Colonic mucosa (tissue), 4 donors: ENCODE results near the gene ATF7. TPM values are rescaled to one million over a fixed set of nuclear protein-coding genes. Genes with fewer than 3 reads are reported as not detected.

ENCODE experiments used
- DNase-seq: peaks from one replicate; pipeline ENCODE4 v3.0.0-alpha.2; 2020
- H3K27ac ChIP-seq: fragments of 200-600 bp; one replicate; pipeline ENCODE4 v1.8.0; 2021
- H3K27me3 ChIP-seq: fragments of 200-600 bp; one replicate; pipeline ENCODE4 v1.8.0; 2021
- H3K36me3 ChIP-seq: fragments of 200-600 bp; one replicate; pipeline ENCODE4 v1.8.0; 2021
- H3K4me1 ChIP-seq: fragments of 200-600 bp; one replicate; pipeline ENCODE4 v1.8.0; 2021; ENCODE audit warnings: mild to moderate bottlenecking
- H3K4me3 ChIP-seq: fragments of 200-600 bp; one replicate; pipeline ENCODE4 v1.8.0; 2021
- H3K9ac ChIP-seq, 2 donors: one replicate each; pipeline ENCODE4 v1.7.0; 2013; ENCODE audit warnings: control low read depth in 2 of 2, low read depth in 2 of 2, low read length in 2 of 2
- H3K9me3 ChIP-seq: fragments of 200-600 bp; one replicate; pipeline ENCODE4 v1.8.0; 2021
- intact Hi-C: fragments of 100-400 bp; cut with DNase I; formaldehyde crosslinking; loops from one replicate; pipeline ENCODE4 v1.14.1; 2022
- total RNA-seq, 2 donors: library from RNA; stranded (reverse); fragmentation: NEBNext Ultra II Directional in 1 of 2; extraction: Animal tissue kit (Norgen Biotek cat#: 25700) in 1 of 2; gene quantifications; one replicate each; pipeline ENCODE4 v1.2.1, GENCODE V29; 2021
- TF ChIP-seq, protein P1 (sequence below): fragments of 200-600 bp; IDR thresholded peaks from one replicate; pipeline ENCODE4 v1.8.0; 2022; ENCODE audit warnings: antibody characterized with exemption, mild to moderate bottlenecking
- donor health status: healthy.
- donor health status: DM: no; HTN: no; CAD: no.
- donor health status: DM: no; HTN: no; CAD: no.

ATF7 gene
- total RNA-seq, 2 donors from 2014 or later: 31.1 to 38.5 TPM

DNA sequence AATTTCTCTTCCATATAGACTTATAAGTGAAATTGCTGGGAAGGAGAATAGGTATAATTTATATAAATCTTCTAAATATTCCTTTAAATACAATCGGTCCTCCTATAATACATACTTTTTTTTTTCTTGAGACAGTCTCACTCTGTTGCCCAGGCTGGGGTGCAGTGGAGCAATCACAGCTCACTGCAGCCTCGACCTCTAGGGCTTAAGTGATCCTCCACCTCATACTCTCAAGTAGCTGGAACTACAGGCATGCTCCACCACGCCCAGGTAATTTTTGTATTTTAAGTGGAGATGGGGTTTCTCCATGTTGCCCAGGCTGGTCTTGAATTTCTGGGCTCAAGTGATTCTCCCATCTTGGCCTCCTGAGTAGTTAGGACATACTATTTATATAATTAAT is 89.2 kb downstream of the ATF7 start:
- H3K27ac ChIP-seq: no peak overlapping the region
- intact Hi-C loops: no loop called here
- no peak for DNase-seq

DNA sequence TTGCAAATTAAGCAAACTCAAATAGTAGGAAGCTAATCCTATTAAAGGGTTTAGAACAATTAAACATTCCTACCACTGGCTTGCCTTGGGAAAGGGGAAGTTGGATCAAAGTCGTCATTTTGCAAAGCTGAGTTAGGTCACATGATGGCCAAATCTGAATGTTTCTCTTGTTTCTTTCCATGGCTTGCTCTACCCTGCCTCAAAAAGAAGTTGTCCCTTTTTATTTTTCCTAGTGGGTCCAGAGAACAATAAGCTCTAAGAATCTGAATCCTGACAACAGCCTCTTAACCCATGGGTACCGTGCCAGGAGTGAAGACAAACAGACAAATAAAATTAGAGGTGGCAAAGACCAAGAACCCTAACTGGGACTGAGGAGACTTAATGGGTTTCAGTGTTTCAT is 92.7 kb downstream of the ATF7 start:
- Histone ChIP-seq H3K27me3 (no peaks in the 10 kb centered on the region), H3K4me1 (no peaks in the 10 kb centered on the region), H3K9me3 (no peaks in the 10 kb centered on the region), H3K27ac (no peak overlapping the region), H3K4me3 (no peak overlapping the region), H3K36me3 (peaks cover 20% of the 10 kb centered on the region), H3K9ac (no peak overlapping the region)
- TF ChIP-seq, protein P1, sequence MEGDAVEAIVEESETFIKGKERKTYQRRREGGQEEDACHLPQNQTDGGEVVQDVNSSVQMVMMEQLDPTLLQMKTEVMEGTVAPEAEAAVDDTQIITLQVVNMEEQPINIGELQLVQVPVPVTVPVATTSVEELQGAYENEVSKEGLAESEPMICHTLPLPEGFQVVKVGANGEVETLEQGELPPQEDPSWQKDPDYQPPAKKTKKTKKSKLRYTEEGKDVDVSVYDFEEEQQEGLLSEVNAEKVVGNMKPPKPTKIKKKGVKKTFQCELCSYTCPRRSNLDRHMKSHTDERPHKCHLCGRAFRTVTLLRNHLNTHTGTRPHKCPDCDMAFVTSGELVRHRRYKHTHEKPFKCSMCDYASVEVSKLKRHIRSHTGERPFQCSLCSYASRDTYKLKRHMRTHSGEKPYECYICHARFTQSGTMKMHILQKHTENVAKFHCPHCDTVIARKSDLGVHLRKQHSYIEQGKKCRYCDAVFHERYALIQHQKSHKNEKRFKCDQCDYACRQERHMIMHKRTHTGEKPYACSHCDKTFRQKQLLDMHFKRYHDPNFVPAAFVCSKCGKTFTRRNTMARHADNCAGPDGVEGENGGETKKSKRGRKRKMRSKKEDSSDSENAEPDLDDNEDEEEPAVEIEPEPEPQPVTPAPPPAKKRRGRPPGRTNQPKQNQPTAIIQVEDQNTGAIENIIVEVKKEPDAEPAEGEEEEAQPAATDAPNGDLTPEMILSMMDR: no peak
- intact Hi-C loops: no loop called here
- DNase-seq: no peak

More for the DNA sequence above, 89.2 kb downstream of the ATF7 start:
- Histone ChIP-seq H3K4me1 (no peaks in the 10 kb centered on the region), H3K27me3 (no peaks in the 10 kb centered on the region), H3K4me3 (no peak overlapping the region), H3K9me3 (no peaks in the 10 kb centered on the region), H3K9ac (no peak overlapping the region), H3K36me3 (peaks cover 22% of the 10 kb centered on the region)
- TF ChIP-seq, protein P1: no peak

DNA sequence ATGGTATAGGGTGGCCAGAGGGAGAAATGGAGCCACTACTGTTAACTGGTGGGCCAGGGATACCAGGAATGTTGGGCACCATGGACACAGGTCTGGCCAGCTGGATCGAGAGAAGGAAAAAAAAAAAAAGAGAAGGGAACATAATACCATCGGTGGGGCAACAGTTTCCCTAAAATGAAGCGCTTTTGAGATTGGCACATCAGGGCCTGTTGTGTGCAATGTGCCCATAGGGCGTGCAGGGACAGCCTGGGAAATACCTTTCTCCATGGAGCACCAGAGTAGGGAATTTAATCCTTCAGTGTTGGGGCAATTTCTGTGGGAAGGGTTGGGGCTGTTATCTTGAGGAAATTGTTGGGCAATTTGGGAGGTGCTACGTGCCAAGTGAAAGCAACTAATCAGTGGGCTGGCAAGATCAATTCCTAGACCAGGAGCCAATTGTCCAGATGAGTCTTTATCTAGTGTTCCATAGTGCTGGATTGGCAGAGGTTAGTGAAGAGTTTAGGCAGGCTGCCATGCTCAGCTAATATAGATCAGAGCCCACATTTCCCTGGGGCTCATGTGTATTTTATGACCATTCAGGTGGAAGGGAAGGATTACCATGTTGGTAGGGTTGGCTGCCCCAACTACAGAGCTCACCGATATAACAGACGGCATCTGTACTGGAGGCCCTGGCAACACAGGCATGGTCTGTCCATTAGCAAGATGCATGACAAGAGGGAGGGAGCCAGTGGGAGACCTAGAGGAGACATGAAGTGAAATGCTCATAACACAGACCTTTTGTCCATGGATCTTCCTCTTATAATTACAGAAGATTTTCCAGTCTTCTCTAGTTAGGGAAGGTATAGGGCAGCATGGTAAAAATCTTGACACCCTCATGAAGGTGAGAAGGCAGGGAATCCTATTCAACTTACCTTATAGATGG is 93.4 kb downstream of the ATF7 start:
- no peak overlapping the region for H3K9ac ChIP-seq
- no peaks in the 10 kb centered on the region for H3K9me3 ChIP-seq
- H3K4me1 ChIP-seq: no peaks in the 10 kb centered on the region
- no peak for DNase-seq
- no peak overlapping the region for H3K27ac ChIP-seq
- H3K27me3 ChIP-seq: no peaks in the 10 kb centered on the region
- TF ChIP-seq, protein P1: no peak
- H3K36me3 ChIP-seq: peaks cover 20% of the 10 kb centered on the region
- intact Hi-C loops: no loop called here
- H3K4me3 ChIP-seq: no peak overlapping the region

DNA sequence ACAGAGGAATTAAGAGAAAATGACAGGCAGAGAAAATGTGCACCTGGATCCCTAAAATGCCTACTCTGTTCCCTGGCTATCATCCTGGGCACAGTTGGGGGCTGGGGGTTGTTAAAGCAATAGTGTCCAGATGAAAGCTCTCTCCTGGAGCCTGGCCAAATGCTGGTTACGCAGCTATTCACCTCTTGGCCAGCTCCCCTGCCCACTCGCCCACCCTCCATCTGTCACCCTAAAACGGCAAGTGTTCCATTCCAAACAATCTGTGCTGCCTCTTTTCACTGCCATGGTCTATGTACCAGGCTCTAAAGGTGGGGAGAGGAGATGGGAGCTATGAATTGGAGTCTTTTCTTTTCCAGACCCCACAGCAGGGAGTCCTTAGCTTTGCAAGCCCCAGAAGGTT is 94.2 kb downstream of the ATF7 start:
- no peak for DNase-seq

DNA sequence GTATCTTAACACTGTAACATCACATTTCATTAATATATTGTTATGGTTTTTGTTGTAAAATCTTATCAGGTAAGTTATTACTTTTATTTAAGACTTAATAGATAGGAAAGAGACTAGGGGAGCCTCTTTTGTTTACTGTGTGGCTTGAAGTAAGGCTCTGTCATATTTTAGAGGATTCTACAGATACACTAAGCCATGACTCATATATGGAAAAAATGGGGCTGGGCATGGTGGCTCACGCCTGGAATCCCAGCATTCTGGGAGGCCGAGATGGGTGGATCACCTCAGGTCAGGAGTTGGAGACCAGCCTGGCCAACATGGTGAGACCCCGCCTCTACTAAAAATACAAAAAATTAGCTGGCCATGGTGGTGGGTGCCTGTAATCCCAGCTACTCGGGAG is 95.3 kb downstream of the ATF7 start:
- intact Hi-C loops: no loop called here
- TF ChIP-seq, protein P1: no peak
- Histone ChIP-seq H3K27me3 (no peaks in the 10 kb centered on the region), H3K36me3 (peaks cover 25% of the 10 kb centered on the region), H3K4me1 (no peaks in the 10 kb centered on the region), H3K27ac (no peak overlapping the region), H3K4me3 (no peak overlapping the region), H3K9ac (no peak overlapping the region), H3K9me3 (no peaks in the 10 kb centered on the region)
- DNase-seq: no peak

More for the DNA sequence above, 94.2 kb downstream of the ATF7 start:
- no peaks in the 10 kb centered on the region for H3K27me3 ChIP-seq
- intact Hi-C loops: no loop called here
- H3K27ac ChIP-seq: no peak overlapping the region
- peaks cover 23% of the 10 kb centered on the region for H3K36me3 ChIP-seq
- no peak overlapping the region for H3K9ac ChIP-seq
- H3K4me1 ChIP-seq: no peaks in the 10 kb centered on the region
- TF ChIP-seq, protein P1: no peak
- H3K9me3 ChIP-seq: no peaks in the 10 kb centered on the region
- no peak overlapping the region for H3K4me3 ChIP-seq
